KMS-11 (cell line): Measurements from ENCODE around the gene HSPD1.
A peak's percentile ranks its signal among the peaks of the same experiment; 100 is the strongest.
"Not testable (repeated sequence)": the region's sequence is repeated elsewhere in the genome, so short reads cannot be mapped to it uniquely, and the experiment has no call there.

Experiments used
- H2AFZ ChIP-seq: fragments of 200-600 bp; sonication (generic); 2 replicates; pipeline ENCODE4 v1.6.1; 2016; ENCODE audit warnings: antibody characterized with exemption, mixed run types, low read depth
- H3K27ac ChIP-seq: fragments of 200-600 bp; sonication (generic); 2 replicates; pipeline ENCODE4 v1.6.1; 2016; ENCODE audit warnings: mild to moderate bottlenecking, mixed run types
- H3K27me3 ChIP-seq: fragments of 200-600 bp; sonication (generic); 2 replicates; pipeline ENCODE4 v1.6.1; 2017; ENCODE audit warnings: mild to moderate bottlenecking, low read depth, mixed run types, moderate library complexity; ENCODE audit not compliant: insufficient read depth
- H3K36me3 ChIP-seq: fragments of 200-600 bp; sonication (generic); 2 replicates; pipeline ENCODE4 v1.6.1; 2017; ENCODE audit warnings: mild to moderate bottlenecking, mixed run types; ENCODE audit not compliant: insufficient read depth
- H3K4me1 ChIP-seq: fragments of 200-600 bp; sonication (generic); 2 replicates; pipeline ENCODE4 v1.6.1; 2016; ENCODE audit warnings: mild to moderate bottlenecking, low read depth, mixed run types; ENCODE audit not compliant: poor library complexity, severe bottlenecking
- H3K4me2 ChIP-seq: fragments of 200-600 bp; sonication (generic); 2 replicates; pipeline ENCODE4 v1.7.0; 2016; ENCODE audit warnings: mild to moderate bottlenecking, mixed run types
- H3K4me3 ChIP-seq: fragments of 200-600 bp; sonication (generic); IDR thresholded peaks from 2 replicates; pipeline ENCODE4 v1.6.1; 2017; ENCODE audit warnings: low read depth, low read length, mixed read lengths; ENCODE audit not compliant: insufficient read depth
- H3K79me2 ChIP-seq: fragments of 200-600 bp; sonication (generic); 2 replicates; pipeline ENCODE4 v1.6.1; 2016; ENCODE audit warnings: low read depth, mixed run types; ENCODE audit not compliant: insufficient read depth
- H3K9ac ChIP-seq: fragments of 200-600 bp; sonication (generic); 2 replicates; pipeline ENCODE4 v1.6.1; 2016; ENCODE audit warnings: mild to moderate bottlenecking, mixed run types
- H4K20me1 ChIP-seq: fragments of 200-600 bp; sonication (generic); 2 replicates; pipeline ENCODE4 v1.6.1; 2016; ENCODE audit warnings: mild to moderate bottlenecking, mixed run types; ENCODE audit not compliant: insufficient read depth
- CTCF ChIP-seq: fragments of 200-600 bp; sonication (generic); conservative IDR thresholded peaks from 2 replicates; pipeline ENCODE4 v1.6.1; 2017; ENCODE audit warnings: low read depth, mild to moderate bottlenecking, antibody characterized with exemption, low read length, moderate library complexity, mixed read lengths

The HSPD1 gene

DNA sequence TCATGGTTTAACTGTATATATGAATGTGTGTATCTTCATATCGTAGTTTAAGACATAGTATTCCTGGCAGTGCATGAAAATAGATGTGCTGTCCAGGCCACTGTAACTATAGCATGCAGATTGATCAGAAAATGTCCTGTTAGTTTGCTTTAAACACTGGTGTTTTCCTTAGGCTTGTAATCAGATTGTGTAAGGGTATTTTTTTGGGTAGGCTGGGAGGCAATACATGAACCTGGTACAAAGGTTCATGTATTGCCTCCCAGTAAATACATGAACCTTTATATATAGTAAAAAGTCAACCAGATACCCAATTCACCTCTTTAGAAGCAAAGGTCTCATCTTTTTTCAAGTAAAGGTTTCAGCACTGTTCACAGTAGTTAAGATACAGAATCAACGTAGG, 44.7 kb downstream of the HSPD1 start:
- Histone ChIP-seq H2AFZ (no peak overlapping the region), H4K20me1 (peaks cover 6% of the 10 kb centered on the region; the same call in 1 of the 2 replicates), H3K36me3 (no peaks in the 10 kb centered on the region), H3K4me3 (no peak overlapping the region), H3K4me1 (peaks cover 20% of the 10 kb centered on the region), H3K27me3 (no peaks in the 10 kb centered on the region), H3K4me2 (peak overlapping the region; percentile 89), H3K9ac (no peak overlapping the region), H3K79me2 (peaks cover 58% of the 10 kb centered on the region), H3K27ac (no peak overlapping the region)
- no peak for TF ChIP-seq CTCF

- Histone ChIP-seq H3K27me3 (no peaks in the 10 kb centered on the region), H3K4me1 (peaks cover 20% of the 10 kb centered on the region), H3K4me3 (peak overlapping the region; percentile 73), H2AFZ (peak overlapping the region; percentile 93), H3K36me3 (no peaks in the 10 kb centered on the region), H3K79me2 (peaks cover 51% of the 10 kb centered on the region), H3K9ac (peak overlapping the region; percentile 77), H3K4me2 (peak overlapping the region; percentile 89), H4K20me1 (peaks cover 6% of the 10 kb centered on the region; the same call in 1 of the 2 replicates), H3K27ac (peak overlapping the region; percentile 82)
- no peak for TF ChIP-seq CTCF
Observed at GRCh38 chr2:197453914-197454398, 45.7 kb downstream of the HSPD1 start.

DNA sequence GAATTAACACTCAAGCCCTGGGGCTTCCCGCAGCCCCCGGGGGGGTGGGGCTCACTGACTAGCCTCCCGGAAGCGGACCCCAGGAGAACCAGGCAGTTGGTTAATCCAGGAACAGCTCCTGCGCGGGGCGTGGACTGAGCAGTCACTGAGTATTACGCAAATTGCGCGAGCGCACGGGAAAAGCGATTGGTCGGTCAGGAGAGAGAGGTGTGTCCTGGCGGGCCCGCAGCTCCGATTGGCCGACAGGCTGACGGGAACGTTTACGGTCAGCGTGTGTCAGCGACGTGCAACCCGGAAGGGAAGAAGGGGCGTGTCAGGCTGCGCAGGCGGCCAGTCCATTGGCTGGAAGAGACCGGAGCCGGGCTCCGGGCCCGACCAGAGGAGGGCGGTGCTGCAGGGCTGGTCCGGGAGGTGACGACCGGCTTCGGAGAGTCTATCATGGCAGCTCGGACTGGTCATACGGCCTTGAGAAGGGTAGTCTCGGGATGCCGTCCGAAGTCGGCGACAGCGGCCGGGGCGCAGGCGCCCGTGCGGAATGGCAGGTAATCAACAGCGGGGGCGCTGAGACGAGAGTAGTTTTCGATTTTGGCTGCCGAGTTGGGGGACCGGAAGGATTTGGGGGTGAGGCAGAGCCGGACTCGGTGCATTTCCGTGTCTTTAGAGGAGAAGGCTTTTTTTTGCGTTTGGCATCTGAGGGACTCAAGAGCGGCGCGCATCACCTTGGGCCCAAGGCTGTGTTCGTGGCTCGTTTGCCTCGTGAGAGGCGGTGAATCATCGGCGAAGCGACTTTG, 46.3 kb downstream of the HSPD1 start, which contains the start of gene COQ10B:
Gene COQ10B, plus strand, starts transcription at position 430 of the 791 bp plus-strand sequence. Its CDS starts 9 bp downstream, at position 439.
- no peaks in the 10 kb centered on the region for H3K27me3 ChIP-seq
- peaks cover 1% of the 10 kb centered on the region; the same call in 1 of the 2 replicates for H4K20me1 ChIP-seq
- peak within 1 kb of the TSS; percentile 92 for H3K4me2 ChIP-seq
- peaks cover 20% of the 10 kb centered on the region for H3K4me1 ChIP-seq
- peak within 1 kb of the TSS; percentile 93 for H2AFZ ChIP-seq
- no peak for TF ChIP-seq CTCF
- peak within 1 kb of the TSS; percentile 73 for H3K4me3 ChIP-seq
- peak within 1 kb of the TSS; percentile 77 for H3K9ac ChIP-seq
- peaks cover 45% of the 10 kb centered on the region for H3K79me2 ChIP-seq
- H3K36me3 ChIP-seq, result no peaks in the 10 kb centered on the region
- H3K27ac ChIP-seq, result peak within 1 kb of the TSS; percentile 82

DNA sequence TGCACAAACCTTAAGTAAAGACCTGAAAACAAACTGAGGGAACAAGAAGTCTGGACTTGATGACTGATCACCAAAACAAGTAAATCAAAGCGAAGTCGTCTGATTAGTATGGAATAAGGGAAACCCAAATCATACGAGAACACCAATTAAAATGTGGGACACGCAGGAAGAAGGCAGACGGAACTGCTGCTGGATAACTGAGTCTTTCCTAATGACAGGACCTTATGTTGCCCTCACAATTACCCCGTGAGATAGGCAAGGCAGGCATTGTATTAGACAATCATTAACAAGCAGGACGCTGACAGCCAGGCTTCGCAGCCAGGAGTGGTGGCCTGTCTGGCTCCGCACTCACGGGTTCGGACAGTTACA, 46.9 kb downstream of the HSPD1 start:
- H4K20me1 ChIP-seq, result no peaks in the 10 kb centered on the region

DNA sequence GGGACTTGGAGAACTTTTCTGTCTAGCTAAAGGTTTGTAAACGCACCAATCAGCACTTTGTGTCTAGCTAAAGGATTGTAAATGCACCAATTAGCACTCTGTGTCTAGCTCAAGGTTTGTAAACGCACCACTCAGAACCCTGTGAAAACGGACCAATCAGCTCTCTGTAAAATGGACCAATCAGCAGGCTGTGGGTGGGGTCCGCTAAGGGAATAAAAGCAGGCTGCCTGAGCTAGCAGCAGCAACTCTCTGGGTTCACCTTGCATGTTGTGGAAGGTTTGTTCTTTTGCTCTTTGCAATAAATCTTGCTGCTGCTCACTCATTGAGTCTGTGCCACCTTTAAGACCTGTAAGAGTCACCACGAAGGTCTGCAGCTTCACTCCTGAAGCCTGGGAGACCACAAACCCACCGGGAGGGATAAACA, 48.7 kb downstream of the HSPD1 start:
- not testable (repeated sequence) for H3K4me2 ChIP-seq, H3K36me3 ChIP-seq, H3K9ac ChIP-seq, H4K20me1 ChIP-seq, H3K4me3 ChIP-seq, H2AFZ ChIP-seq, H3K27ac ChIP-seq, H3K27me3 ChIP-seq
- H3K79me2 ChIP-seq, result peaks cover 22% of the 10 kb centered on the region
- peaks cover 20% of the 10 kb centered on the region for H3K4me1 ChIP-seq

More for the DNA sequence above, 46.9 kb downstream of the HSPD1 start:
- Histone ChIP-seq H3K9ac (peak overlapping the region; percentile 45; the same call in 1 of the 2 replicates), H3K36me3 (no peaks in the 10 kb centered on the region), H3K4me1 (peaks cover 20% of the 10 kb centered on the region), H3K27ac (peak overlapping the region; percentile 56), H3K27me3 (no peaks in the 10 kb centered on the region), H3K4me2 (peak overlapping the region; percentile 92), H3K4me3 (peak overlapping the region; percentile 41), H2AFZ (peak overlapping the region; percentile 71), H3K79me2 (peaks cover 40% of the 10 kb centered on the region)
- TF ChIP-seq CTCF, result no peak
